Suprapubic skin (tissue), 4 donors: ENCODE measurements around the gene STAG2.

Experiments
- POLR2A ChIP-seq, 2 donors: fragments of 450-650 bp; IDR thresholded peaks; one replicate each; pipeline ENCODE4 v1.6.1; 2017; ENCODE audit warnings: antibody characterized with exemption in 2 of 2, mild to moderate bottlenecking in 2 of 2, moderate library complexity in 2 of 2
- POLR2AphosphoS5 ChIP-seq, 3 donors: sonication (generic); formaldehyde crosslinking; IDR thresholded peaks; one replicate each; pipeline ENCODE4 v1.6.1; 2017; ENCODE audit warnings: antibody characterized with exemption in 3 of 3

- no peak for TF ChIP-seq POLR2A (IDR thresholded peaks at IDR 0.05)
- TF ChIP-seq POLR2AphosphoS5 (IDR thresholded peaks at IDR 0.05), result no peak
Observed at GRCh38 chrX:123994730-123995129, 33.2 kb downstream of the STAG2 start.
